ENCODE results near the gene DVL3. TPM values are rescaled to one million over a fixed set of nuclear protein-coding genes. Genes with fewer than 3 reads are reported as not detected.

DVL3 gene
- polyA plus RNA-seq, 1 donor from 2014 or later: 78.9 TPM

DNA sequence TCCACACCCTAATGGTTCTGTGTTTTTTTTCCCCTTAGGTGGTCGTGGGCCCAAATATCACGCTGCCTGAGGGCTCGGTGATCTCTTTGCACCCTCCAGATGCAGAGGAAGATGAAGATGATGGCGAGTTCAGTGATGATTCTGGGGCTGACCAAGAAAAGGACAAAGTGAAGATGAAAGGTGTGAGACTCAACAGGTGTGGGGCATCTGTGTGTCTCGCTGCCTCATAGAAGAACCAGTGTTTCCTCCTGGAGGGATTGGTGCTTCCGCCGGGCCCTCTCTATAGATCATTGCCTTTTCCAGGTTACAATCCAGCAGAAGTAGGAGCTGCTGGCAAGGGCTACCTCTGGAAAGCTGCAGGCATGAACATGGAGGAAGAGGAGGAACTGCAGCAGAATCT is 13.0 kb upstream of the DVL3 start:
- TF ChIP-seq RAD21 (conservative IDR thresholded peaks at IDR 0.05) (no peak), POLR2AphosphoS5 (IDR thresholded peaks at IDR 0.05) (no peak), MXI1 (conservative IDR thresholded peaks at IDR 0.05; ENCODE audit: poor library complexity, severe bottlenecking) (no peak), EP300 (conservative IDR thresholded peaks at IDR 0.05; ENCODE audit: poor library complexity, severe bottlenecking) (no peak), EZH2 (IDR thresholded peaks at IDR 0.05; ENCODE audit: borderline replicate concordance, insufficient read depth, low read length, poor library complexity, severe bottlenecking) (no peak), SMC3 (conservative IDR thresholded peaks at IDR 0.05; ENCODE audit: poor library complexity) (no peak), TAF1 (IDR thresholded peaks at IDR 0.05; ENCODE audit: low read depth) (no peak)
- TF ChIP-seq, protein P1, sequence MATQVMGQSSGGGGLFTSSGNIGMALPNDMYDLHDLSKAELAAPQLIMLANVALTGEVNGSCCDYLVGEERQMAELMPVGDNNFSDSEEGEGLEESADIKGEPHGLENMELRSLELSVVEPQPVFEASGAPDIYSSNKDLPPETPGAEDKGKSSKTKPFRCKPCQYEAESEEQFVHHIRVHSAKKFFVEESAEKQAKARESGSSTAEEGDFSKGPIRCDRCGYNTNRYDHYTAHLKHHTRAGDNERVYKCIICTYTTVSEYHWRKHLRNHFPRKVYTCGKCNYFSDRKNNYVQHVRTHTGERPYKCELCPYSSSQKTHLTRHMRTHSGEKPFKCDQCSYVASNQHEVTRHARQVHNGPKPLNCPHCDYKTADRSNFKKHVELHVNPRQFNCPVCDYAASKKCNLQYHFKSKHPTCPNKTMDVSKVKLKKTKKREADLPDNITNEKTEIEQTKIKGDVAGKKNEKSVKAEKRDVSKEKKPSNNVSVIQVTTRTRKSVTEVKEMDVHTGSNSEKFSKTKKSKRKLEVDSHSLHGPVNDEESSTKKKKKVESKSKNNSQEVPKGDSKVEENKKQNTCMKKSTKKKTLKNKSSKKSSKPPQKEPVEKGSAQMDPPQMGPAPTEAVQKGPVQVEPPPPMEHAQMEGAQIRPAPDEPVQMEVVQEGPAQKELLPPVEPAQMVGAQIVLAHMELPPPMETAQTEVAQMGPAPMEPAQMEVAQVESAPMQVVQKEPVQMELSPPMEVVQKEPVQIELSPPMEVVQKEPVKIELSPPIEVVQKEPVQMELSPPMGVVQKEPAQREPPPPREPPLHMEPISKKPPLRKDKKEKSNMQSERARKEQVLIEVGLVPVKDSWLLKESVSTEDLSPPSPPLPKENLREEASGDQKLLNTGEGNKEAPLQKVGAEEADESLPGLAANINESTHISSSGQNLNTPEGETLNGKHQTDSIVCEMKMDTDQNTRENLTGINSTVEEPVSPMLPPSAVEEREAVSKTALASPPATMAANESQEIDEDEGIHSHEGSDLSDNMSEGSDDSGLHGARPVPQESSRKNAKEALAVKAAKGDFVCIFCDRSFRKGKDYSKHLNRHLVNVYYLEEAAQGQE (IDR thresholded peaks at IDR 0.05; ENCODE audit: borderline replicate concordance): no peak
- TF ChIP-seq, protein P2, sequence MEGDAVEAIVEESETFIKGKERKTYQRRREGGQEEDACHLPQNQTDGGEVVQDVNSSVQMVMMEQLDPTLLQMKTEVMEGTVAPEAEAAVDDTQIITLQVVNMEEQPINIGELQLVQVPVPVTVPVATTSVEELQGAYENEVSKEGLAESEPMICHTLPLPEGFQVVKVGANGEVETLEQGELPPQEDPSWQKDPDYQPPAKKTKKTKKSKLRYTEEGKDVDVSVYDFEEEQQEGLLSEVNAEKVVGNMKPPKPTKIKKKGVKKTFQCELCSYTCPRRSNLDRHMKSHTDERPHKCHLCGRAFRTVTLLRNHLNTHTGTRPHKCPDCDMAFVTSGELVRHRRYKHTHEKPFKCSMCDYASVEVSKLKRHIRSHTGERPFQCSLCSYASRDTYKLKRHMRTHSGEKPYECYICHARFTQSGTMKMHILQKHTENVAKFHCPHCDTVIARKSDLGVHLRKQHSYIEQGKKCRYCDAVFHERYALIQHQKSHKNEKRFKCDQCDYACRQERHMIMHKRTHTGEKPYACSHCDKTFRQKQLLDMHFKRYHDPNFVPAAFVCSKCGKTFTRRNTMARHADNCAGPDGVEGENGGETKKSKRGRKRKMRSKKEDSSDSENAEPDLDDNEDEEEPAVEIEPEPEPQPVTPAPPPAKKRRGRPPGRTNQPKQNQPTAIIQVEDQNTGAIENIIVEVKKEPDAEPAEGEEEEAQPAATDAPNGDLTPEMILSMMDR (IDR thresholded peaks at IDR 0.05; ENCODE audit: poor library complexity, severe bottlenecking): no peak
- H3K36me3 ChIP-seq (ENCODE audit: insufficient read depth, low read length): no peaks in the 10 kb centered on the region

DNA sequence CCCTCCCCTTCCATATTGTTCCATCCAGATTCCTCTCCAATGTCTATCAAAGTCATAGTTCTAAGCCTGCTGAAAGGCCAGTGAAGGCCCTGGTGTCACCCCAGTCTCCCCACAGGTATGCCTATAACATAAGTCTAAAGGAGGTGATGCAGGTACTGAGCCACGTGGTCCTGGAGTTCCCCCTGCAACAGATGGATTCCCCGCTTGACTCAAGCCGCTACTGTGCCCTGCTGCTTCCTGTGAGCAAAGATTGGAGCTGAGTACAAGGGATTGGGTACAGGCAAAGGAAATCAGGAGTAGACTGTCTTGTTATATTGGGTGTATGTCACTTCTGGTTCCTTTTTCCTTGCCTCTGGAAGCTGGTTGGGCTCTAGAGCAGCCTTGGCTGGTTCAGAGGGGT is 11.8 kb upstream of the DVL3 start:
- no peak overlapping the region for H3K27ac ChIP-seq (ENCODE audit: low read length)
- H3K27me3 ChIP-seq (ENCODE audit: insufficient read depth, low read depth, low read length): no peaks in the 10 kb centered on the region
- no peaks in the 10 kb centered on the region for H3K79me2 ChIP-seq (replicated peaks; ENCODE audit: insufficient read depth, low read length)
- no peaks in the 10 kb centered on the region for H3K9me2 ChIP-seq (ENCODE audit: insufficient read depth, low read length)
- no peak overlapping the region for H3K4me3 ChIP-seq (ENCODE audit: low read length)
- no peak for TF ChIP-seq EZH2 (IDR thresholded peaks at IDR 0.05; ENCODE audit: borderline replicate concordance, insufficient read depth, low read length, poor library complexity, severe bottlenecking)
- no peak for TF ChIP-seq POLR2AphosphoS5 (IDR thresholded peaks at IDR 0.05)
- TF ChIP-seq MXI1 (conservative IDR thresholded peaks at IDR 0.05; ENCODE audit: poor library complexity, severe bottlenecking): no peak
- TF ChIP-seq RAD21 (conservative IDR thresholded peaks at IDR 0.05): no peak
- no peak for TF ChIP-seq SMC3 (conservative IDR thresholded peaks at IDR 0.05; ENCODE audit: poor library complexity)
- TF ChIP-seq, protein P2 (IDR thresholded peaks at IDR 0.05; ENCODE audit: poor library complexity, severe bottlenecking): no peak
- no peak for TF ChIP-seq TAF1 (IDR thresholded peaks at IDR 0.05; ENCODE audit: low read depth)
- TF ChIP-seq, protein P1 (IDR thresholded peaks at IDR 0.05; ENCODE audit: borderline replicate concordance): no peak
- TF ChIP-seq EP300 (conservative IDR thresholded peaks at IDR 0.05; ENCODE audit: poor library complexity, severe bottlenecking): no peak
- H4K20me1 ChIP-seq (ENCODE audit: insufficient read depth): no peaks in the 10 kb centered on the region
- H3K36me3 ChIP-seq (ENCODE audit: insufficient read depth, low read length): no peaks in the 10 kb centered on the region
- no peak overlapping the region for H2AFZ ChIP-seq (ENCODE audit: low read depth, low read length)
- no peaks in the 10 kb centered on the region for H3F3A ChIP-seq (ENCODE audit: insufficient read depth, low read length, poor library complexity, severe bottlenecking)
- no peak overlapping the region for H3K9ac ChIP-seq (ENCODE audit: low read length)
- H3K4me2 ChIP-seq (ENCODE audit: low read length): no peak overlapping the region
- H3K9me3 ChIP-seq (ENCODE audit: low read length): no peaks in the 10 kb centered on the region

More for the DNA sequence above, 13.0 kb upstream of the DVL3 start:
- Histone ChIP-seq H3K9me2 (ENCODE audit: insufficient read depth, low read length) (no peaks in the 10 kb centered on the region), H3K4me2 (ENCODE audit: low read length) (no peak overlapping the region), H3K9ac (ENCODE audit: low read length) (no peak overlapping the region), H2AFZ (ENCODE audit: low read depth, low read length) (no peak overlapping the region), H3K27ac (ENCODE audit: low read length) (no peak overlapping the region), H3K27me3 (ENCODE audit: insufficient read depth, low read depth, low read length) (no peaks in the 10 kb centered on the region), H3K4me3 (ENCODE audit: low read length) (no peak overlapping the region), H3F3A (ENCODE audit: insufficient read depth, low read length, poor library complexity, severe bottlenecking) (no peaks in the 10 kb centered on the region), H3K9me3 (ENCODE audit: low read length) (no peaks in the 10 kb centered on the region), H4K20me1 (ENCODE audit: insufficient read depth) (no peaks in the 10 kb centered on the region), H3K79me2 (replicated peaks; ENCODE audit: insufficient read depth, low read length) (peaks cover 10% of the 10 kb centered on the region)

Measured in neural cell (in vitro differentiated cells).